Hepatic stellate cell (primary cell): Measurements from ENCODE around the gene CLEC10A.
"Not testable (repeated sequence)": the region's sequence is repeated elsewhere in the genome, so short reads cannot be mapped to it uniquely, and the experiment has no call there.

ENCODE experiments used
- DNase-seq: peaks from one replicate; pipeline ENCODE4 v3.0.0; 2011; ENCODE audit warnings: low spot score

The CLEC10A gene

GRCh38 chr17:7108560-7108925 is 28.5 kb upstream of the CLEC10A start:
- no peak for DNase-seq

DNA sequence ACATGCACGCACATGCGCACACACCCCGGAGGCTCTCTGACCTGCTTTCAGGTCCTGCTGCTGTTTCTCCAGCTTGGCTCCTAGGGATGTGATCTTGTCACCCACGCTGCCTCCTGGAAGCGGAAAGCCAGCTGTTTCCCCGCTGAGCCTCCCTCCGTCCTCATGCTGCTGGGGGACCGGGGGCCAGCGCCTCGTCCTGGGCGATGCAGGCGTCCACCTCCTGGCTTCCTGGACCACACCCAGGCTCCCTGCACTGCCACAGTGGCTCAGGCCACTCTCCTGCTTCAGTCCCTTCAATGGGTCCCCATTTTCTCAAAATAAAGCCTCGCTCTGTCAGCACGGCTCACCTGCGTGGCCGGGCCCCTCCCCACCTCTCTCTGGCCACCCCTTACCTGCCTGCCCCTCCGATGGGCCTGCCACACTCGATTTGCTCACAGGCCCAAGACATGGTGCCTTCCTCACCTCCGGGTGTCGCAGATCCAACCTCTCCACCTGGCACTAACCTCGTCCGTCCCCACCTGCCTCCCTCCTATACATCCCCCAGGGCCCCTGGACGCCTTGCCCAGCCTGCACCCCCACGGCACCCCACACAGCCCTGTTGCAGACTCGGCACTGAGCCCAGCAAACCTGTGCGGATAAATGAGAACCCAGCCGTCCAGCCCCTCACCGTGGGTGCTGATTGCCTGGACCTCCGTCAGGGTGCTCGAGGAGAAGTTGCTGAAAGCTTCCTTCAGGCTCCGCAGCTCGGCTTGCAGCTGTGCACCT is 27.9 kb upstream of the CLEC10A start:
- DNase-seq = no peak

GRCh38 chr17:7107012-7107754 is 27.1 kb upstream of the CLEC10A start:
- no peak for DNase-seq

DNA sequence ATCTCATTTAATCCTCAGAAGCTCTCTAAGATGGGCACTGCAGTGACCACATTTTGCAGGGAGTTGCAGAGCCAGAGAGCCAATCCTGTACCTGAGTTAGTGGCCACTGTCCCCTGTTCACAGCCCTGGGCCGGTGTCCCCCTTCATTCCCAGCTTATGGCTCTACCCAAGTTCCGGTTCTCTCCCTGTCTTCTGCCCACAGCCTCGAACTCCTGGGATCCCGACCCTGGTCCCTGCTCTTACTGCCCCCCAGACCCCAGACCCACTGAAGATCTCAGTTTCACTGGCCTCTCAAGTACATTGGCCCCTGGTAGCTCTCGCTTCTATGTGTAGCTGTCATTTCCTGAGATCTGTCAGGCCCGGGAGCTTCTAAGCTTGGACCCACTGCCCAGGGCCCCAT is 22.4 kb upstream of the CLEC10A start:
- no peak for DNase-seq

DNA sequence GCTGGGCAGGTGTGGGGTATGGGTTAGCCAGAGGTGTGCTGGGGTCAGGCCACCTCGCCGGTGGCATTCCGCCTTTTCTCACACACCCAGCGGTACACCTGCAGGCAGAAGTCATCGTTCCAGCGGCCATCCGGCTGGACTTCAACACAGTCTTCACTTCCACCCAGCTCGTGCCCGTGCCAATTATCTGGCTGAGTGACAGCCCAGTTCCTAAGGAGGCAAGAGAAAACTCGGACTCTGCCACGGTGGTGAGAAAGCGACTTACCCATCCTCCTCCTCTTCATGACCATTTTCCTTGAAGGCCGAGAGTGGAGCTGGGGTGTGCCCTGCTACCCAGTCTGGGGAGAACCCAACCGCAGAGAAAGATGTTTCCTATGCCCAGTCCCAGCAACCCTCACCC is 21.5 kb upstream of the CLEC10A start:
- no peak for DNase-seq

DNA sequence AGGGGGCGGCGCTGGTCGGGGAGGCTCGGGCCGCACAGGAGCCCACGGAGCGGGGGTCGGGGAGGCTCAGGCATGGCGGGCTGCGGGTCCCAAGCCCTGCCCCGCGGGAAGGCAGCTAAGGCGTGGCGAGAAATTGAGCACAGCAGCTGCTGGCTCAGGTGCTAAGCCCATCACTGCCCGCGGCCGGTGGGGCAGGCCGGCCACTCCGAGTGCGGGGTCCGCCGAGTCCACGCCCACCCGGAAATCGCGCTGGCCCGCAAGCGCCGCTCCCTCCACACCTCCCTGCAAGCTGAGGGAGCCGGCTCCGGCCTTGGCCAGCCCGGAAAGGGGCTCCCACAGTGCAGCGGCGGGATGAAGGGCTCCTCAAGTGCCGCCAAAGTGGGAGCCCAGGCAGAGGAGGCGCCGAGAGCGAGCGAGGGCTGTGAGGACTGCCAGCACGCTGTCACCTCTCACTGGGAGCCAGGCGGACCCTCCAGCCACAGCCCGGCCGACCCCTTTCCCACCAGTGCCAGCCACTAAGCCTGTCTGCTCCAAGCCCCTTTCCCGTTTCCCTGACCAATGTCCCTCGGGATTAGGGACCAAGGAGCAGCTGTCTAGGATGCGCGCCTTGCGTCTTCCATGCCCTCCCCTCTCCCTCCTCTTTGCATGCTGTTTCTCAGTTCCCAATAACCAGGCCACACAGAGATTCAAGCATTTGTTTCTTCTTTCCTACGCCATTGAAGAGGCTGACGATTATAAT is 20.8 kb upstream of the CLEC10A start:
- not testable (repeated sequence) for DNase-seq

DNA sequence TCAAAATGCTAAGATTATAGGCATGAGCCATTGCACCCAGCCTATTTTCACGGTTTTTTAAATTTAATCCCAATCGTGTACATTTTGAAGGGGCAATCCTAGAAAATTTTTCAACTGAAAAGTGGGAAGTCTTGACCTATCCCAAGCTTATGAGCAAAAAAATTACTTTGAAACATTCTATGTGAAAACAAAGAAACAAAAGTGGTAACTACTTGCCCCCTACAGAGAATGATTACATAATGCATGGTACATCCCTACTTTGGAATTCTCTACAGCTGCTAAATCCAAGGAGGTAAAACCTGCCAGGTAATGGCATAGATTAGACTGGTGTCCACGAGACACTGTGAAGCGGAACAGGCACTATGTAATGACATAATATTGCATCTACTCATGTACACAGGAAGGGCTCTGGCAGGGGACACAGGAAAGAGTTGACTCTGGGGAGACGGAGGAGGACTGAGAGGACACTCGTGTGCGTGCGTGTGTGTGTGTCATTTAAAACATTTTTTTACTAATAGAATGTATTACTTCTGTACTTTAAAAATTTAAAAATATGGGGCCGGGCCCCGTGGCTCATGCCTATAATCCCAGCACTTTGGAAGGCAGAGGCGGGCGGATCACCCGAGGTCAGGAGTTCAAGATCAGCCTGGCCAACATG is 18.9 kb upstream of the CLEC10A start:
- no peak for DNase-seq

DNA sequence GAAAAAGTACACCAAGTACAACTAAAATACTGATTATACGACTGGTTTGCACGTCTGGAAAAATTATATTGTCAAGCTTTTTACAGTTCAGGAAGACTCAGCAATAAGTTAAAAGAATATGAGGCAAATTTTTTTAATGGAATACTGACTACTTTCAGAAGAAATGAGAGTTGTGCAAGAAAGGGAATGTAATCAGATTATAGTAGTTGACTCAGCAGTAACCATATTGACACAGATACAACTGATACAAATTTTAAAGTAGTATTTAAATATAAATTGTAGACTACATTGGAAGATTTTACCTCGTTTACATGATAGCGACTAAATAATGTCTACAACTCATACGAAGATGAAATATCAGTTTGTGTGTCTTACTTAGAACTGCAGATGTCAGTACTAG is 17.9 kb upstream of the CLEC10A start:
- DNase-seq = no peak

DNA sequence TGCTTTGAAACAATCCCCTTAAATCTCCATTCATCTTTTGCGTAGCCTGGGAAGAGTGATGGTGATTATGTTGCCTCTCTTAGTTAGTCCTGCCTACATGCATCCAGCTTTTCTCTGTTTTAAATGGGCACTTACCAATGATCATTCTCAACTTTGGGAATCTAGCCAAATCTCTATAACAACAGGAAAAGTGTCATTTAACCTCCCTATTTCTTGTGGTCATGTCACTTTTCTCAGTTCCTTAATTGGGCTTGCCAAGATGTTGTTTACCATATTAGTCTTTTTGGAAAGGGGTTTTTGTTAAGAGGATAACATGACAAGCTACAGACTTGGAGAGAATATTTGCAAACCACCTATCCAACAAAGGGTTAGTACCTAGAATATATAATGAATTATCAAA is 15.6 kb upstream of the CLEC10A start:
- no peak for DNase-seq

GRCh38 chr17:7094652-7095019 is 14.6 kb upstream of the CLEC10A start:
- no peak for DNase-seq

DNA sequence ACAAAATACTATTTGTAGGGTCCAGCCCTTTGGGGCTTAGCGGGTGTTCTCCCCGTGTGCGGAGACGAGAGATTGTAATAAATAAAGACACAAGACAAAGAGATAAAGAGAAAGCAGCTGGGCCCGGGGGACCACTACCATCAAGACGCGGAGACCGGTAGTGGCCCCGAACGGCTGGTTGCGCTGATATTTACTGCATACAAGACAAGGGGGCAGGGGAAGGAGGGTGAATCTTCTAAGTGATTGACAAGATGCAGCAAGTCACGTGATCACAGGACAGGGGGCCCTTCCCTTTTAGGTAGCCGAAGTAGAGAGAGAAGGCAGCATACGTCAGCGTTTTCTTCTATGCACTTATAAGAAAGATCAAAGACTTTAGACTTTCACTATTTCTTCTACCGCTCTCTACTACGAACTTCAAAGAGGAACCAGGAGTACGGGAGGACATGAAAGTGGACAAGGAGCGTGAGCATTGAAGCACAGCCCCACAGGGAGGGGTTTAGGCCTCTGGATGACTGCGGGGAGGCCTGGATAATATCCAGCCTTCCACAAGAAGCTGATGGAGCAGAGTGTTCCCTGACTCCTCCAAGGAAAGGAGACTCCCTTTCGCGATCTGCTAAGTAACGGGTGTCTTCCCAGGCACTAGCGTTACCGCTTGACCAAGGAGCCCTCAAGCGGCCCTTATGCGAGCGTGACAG is 11.4 kb upstream of the CLEC10A start:
- not testable (repeated sequence) for DNase-seq

DNA sequence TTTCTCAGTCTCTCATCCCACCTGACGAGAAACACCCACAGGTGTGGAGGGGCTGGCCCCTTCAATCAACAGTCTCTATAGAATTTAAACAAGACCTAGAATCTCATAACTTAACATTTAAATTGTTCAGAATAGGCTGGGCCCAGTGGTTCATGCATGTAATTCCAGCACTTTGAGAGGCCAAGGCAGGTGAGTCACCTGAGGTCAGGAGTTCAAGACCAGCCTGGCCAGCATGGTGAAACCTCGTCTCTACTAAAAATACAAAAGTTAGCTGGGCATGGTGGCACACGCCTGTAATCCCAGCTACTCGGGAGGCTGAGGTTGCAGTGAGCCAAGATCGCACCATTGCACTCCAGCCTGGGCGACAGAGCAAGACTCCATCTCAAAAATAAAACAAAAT is 9.5 kb upstream of the CLEC10A start:
- not testable (repeated sequence) for DNase-seq

GRCh38 chr17:7088442-7088841 is 8.4 kb upstream of the CLEC10A start:
- DNase-seq = not testable (repeated sequence)

GRCh38 chr17:7084088-7084487 is 4.0 kb upstream of the CLEC10A start:
- no peak for DNase-seq

DNA sequence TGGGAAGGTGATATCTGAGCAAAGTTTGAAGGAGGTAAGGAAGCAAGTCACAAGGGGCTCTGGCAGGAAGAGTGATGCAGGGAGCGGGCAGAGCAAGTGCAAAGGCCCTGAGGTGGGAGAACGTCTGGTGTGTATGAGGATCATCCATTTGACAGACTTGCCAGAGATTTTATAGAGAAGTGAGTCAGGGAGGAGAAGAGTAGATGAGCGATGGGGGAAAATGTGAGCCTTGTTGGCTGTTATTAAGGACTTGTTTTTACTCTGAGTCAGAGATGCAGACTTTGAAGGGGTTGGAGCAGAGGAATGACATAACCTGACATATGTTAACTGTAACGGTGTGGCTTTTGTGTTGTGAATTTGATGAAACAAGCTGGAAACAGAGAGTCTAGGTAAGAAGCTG is 3.5 kb upstream of the CLEC10A start:
- no peak for DNase-seq

GRCh38 chr17:7081341-7082062 is 1.5 kb upstream of the CLEC10A start:
- no peak for DNase-seq

DNA sequence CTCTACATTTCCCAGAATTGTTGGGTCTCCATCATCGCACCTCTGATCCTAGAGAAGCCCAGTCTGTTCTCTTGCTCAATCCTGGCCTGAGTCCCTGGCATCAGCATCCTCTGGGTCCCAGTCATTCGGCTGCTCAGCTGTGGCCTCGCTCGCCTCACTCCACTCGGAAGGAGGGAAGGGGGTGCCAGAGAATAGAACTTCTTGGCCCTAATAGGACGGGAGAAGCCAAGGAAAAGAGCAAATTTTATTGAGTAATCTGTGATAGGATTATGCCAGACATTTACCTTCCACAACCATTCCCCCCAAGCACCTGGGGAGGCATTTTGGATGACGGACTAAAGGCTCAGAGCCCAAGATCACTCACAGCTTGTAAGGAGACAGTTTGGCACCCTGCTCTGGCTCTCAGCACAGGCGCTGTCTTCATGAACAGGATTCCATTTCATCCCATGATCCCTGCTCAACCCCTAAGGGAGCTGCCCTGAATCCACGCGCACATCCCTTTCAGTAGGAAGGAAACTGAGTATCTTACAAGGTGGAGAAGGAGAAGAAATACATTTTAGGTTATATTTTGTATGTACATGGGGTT is 498 bp upstream of the CLEC10A start:
- no peak for DNase-seq

- no peak for DNase-seq
Observed at GRCh38 chr17:7078711-7079110, 1.3 kb downstream of the CLEC10A start.

- DNase-seq = no peak
Observed at GRCh38 chr17:7077911-7078546, 2.0 kb downstream of the CLEC10A start.

- DNase-seq = no peak
Observed at GRCh38 chr17:7074931-7075330, 5.1 kb downstream of the CLEC10A start.
